ENCODE measurements around the gene UBE2H. TPM values are rescaled to one million over a fixed set of nuclear protein-coding genes. Genes with fewer than 3 reads are reported as not detected.
"Not testable (repeated sequence)": the region's sequence is repeated elsewhere in the genome, so short reads cannot be mapped to it uniquely, and the experiment has no call there.

Gene UBE2H
- total RNA-seq, 1 donor from 2014 or later = 120 TPM

- not testable (repeated sequence) for DNase-seq (ENCODE audit: extremely low read depth, low read depth, low spot score)
These were observed 125.9 kb downstream of the UBE2H start for GRCh38 chr7:129826895-129827294.

GRCh38 chr7:129825209-129825970 lies 127.4 kb downstream of the UBE2H start:
- no peak for DNase-seq (ENCODE audit: extremely low read depth, low read depth, low spot score)

GRCh38 chr7:129824291-129825208 lies 128.2 kb downstream of the UBE2H start:
- no peak for DNase-seq (ENCODE audit: extremely low read depth, low read depth, low spot score)

- DNase-seq (ENCODE audit: extremely low read depth, low read depth, low spot score) = not testable (repeated sequence)
These were observed 129.6 kb downstream of the UBE2H start for GRCh38 chr7:129823143-129823542.

- no peak for DNase-seq (ENCODE audit: extremely low read depth, low read depth, low spot score)
These were observed 131.3 kb downstream of the UBE2H start for GRCh38 chr7:129821476-129821875.

- DNase-seq (ENCODE audit: extremely low read depth, low read depth, low spot score) = no peak
These were observed 136.0 kb downstream of the UBE2H start for GRCh38 chr7:129816742-129817141.

- DNase-seq (ENCODE audit: extremely low read depth, low read depth, low spot score) = no peak
These were observed 144.9 kb downstream of the UBE2H start for GRCh38 chr7:129807863-129808262.

- DNase-seq (ENCODE audit: extremely low read depth, low read depth, low spot score) = no peak
These were observed 147.7 kb downstream of the UBE2H start for GRCh38 chr7:129804890-129805719.

GRCh38 chr7:129804111-129804889 lies 148.5 kb downstream of the UBE2H start:
- no peak for DNase-seq (ENCODE audit: extremely low read depth, low read depth, low spot score)

- DNase-seq (ENCODE audit: extremely low read depth, low read depth, low spot score) = no peak
These were observed 149.1 kb downstream of the UBE2H start for GRCh38 chr7:129803546-129804081.

- DNase-seq (ENCODE audit: extremely low read depth, low read depth, low spot score) = no peak
These were observed 150.9 kb downstream of the UBE2H start for GRCh38 chr7:129801882-129802281.

- no peak for DNase-seq (ENCODE audit: extremely low read depth, low read depth, low spot score)
These were observed 151.9 kb downstream of the UBE2H start for GRCh38 chr7:129800901-129801300.

GRCh38 chr7:129799350-129799955 lies 153.3 kb downstream of the UBE2H start:
- no peak for DNase-seq (ENCODE audit: extremely low read depth, low read depth, low spot score)

- no peak for DNase-seq (ENCODE audit: extremely low read depth, low read depth, low spot score)
These were observed 154.0 kb downstream of the UBE2H start for GRCh38 chr7:129798616-129799349.

- no peak for DNase-seq (ENCODE audit: extremely low read depth, low read depth, low spot score)
These were observed 155.5 kb downstream of the UBE2H start for GRCh38 chr7:129797214-129797789.

GRCh38 chr7:129796186-129796775 lies 156.5 kb downstream of the UBE2H start:
- no peak for DNase-seq (ENCODE audit: extremely low read depth, low read depth, low spot score)

GRCh38 chr7:129794461-129794860 lies 158.3 kb downstream of the UBE2H start:
- not testable (repeated sequence) for DNase-seq (ENCODE audit: extremely low read depth, low read depth, low spot score)
